Stimulated activated CD8-positive, alpha-beta memory T cell treated with anti-CD3 and anti-CD28 coated beads, Interleukin-12 subunit alpha, Interleukin-12 subunit beta, amount 100 ng/mL, for 1 hour (primary cell): ENCODE measurements around the gene KIF3C.
"Not testable (repeated sequence)": the region's sequence is repeated elsewhere in the genome, so short reads cannot be mapped to it uniquely, and the experiment has no call there.

Experiments
- DNase-seq: peaks from one replicate; pipeline ENCODE4 v3.0.0-alpha.2; 2020; ENCODE audit warnings: low read depth

The KIF3C gene

GRCh38 chr2:25915944-25916772 lies 66.1 kb downstream of the KIF3C start:
- peak; percentile 26 for DNase-seq

GRCh38 chr2:25915411-25915810 lies 66.9 kb downstream of the KIF3C start:
- not testable (repeated sequence) for DNase-seq

GRCh38 chr2:25913696-25913973 lies 68.7 kb downstream of the KIF3C start:
- DNase-seq, result not testable (repeated sequence)

GRCh38 chr2:25912851-25913695 lies 69.2 kb downstream of the KIF3C start:
- DNase-seq, result no peak

GRCh38 chr2:25909574-25909973 lies 72.7 kb downstream of the KIF3C start:
- not testable (repeated sequence) for DNase-seq

- DNase-seq, result no peak
Measured at GRCh38 chr2:25905126-25905525, 77.2 kb downstream of the KIF3C start.

- no peak for DNase-seq
Measured at GRCh38 chr2:25903216-25903776, 79.0 kb downstream of the KIF3C start.

- DNase-seq, result no peak
Measured at GRCh38 chr2:25899404-25899970, 82.8 kb downstream of the KIF3C start.

- no peak for DNase-seq
Measured at GRCh38 chr2:25897506-25897905, 84.8 kb downstream of the KIF3C start.

GRCh38 chr2:25896308-25896707 lies 86.0 kb downstream of the KIF3C start:
- not testable (repeated sequence) for DNase-seq

GRCh38 chr2:25895610-25896009 lies 86.7 kb downstream of the KIF3C start:
- DNase-seq, result no peak

GRCh38 chr2:25895018-25895417 lies 87.3 kb downstream of the KIF3C start:
- DNase-seq, result no peak

GRCh38 chr2:25894135-25894830 lies 88.0 kb downstream of the KIF3C start:
- no peak for DNase-seq

- DNase-seq, result no peak
Measured at GRCh38 chr2:25891672-25892071, 90.6 kb downstream of the KIF3C start.

- DNase-seq, result no peak
Measured at GRCh38 chr2:25887624-25888242, 94.6 kb downstream of the KIF3C start.

- DNase-seq, result no peak
Measured at GRCh38 chr2:25885933-25886332, 96.4 kb downstream of the KIF3C start.

GRCh38 chr2:25881764-25882163 lies 100.5 kb downstream of the KIF3C start:
- no peak for DNase-seq

- DNase-seq, result no peak
Measured at GRCh38 chr2:25879133-25879730, 103.1 kb downstream of the KIF3C start.

- DNase-seq, result peak; percentile 93
Measured at GRCh38 chr2:25878361-25879132, 103.8 kb downstream of the KIF3C start, which contains the start of gene ASXL2. TSS of gene ASXL2 (minus strand) at chr2:25878487. CDS start at chr2:25878222, 265 bp downstream.
